Fibroblast of villous mesenchyme (primary cell): ENCODE measurements around the gene PHEX. TPM values are rescaled to one million over a fixed set of nuclear protein-coding genes. Genes with fewer than 3 reads are reported as not detected.
A peak's percentile ranks its signal among the peaks of the same experiment; 100 is the strongest.

Source experiments
- DNase-seq: peaks from one replicate; pipeline ENCODE4 v3.0.0-alpha.2; 2010; ENCODE audit warnings: low read depth
- H3K4me3 ChIP-seq: 2 replicates; pipeline ENCODE4 v1.5.1; 2011; ENCODE audit warnings: low read depth, mild to moderate bottlenecking, low read length
- CTCF ChIP-seq: IDR thresholded peaks from 2 replicates; pipeline ENCODE4 v1.5.1; 2012; ENCODE audit warnings: low read depth, mild to moderate bottlenecking, low read length; ENCODE audit not compliant: insufficient read depth
- total RNA-seq: library from RNA; depleted of rRNA; stranded (reverse); fragments of >200 nt; gene quantifications from 2 replicates; pipeline ENCODE4 v1.2.3, GENCODE V29; 2012

Gene PHEX
- total RNA-seq, 1 donor = 0.43 TPM

GRCh38 chrX:22150371-22150770 is 118.2 kb downstream of the PHEX start:
- no peak for DNase-seq
- TF ChIP-seq CTCF = no peak
- H3K4me3 ChIP-seq = no peak overlapping the region

DNA sequence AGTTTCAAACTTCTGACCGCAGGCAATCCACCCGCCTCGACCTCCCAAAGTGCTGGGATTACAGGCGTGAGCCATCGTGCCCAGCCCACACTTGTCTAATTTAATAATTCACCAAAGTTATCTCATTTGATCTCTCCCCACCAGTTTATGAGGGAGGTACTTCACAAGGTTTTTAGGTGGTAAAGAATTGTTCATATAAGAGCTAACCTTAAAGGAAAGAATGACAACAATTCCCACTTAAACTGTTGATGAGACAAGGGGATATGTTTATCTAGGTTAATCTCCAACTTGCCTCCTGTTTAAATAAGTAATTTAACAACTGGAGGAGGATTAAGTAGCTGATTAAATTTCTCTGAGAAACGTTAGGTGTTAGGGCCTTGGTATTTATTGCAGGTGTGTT is 123.0 kb downstream of the PHEX start:
- no peak for TF ChIP-seq CTCF
- DNase-seq = no peak
- no peak overlapping the region for H3K4me3 ChIP-seq

- peak; percentile 3 for DNase-seq
- no peak for TF ChIP-seq CTCF
- H3K4me3 ChIP-seq = no peak overlapping the region
Observed at GRCh38 chrX:22159071-22159470, 126.9 kb downstream of the PHEX start.

- DNase-seq = no peak
- TF ChIP-seq CTCF = no peak
- no peak overlapping the region for H3K4me3 ChIP-seq
Observed at GRCh38 chrX:22163326-22163725, 131.2 kb downstream of the PHEX start.

- peak; percentile 1 for DNase-seq
- no peak for TF ChIP-seq CTCF
- no peak overlapping the region for H3K4me3 ChIP-seq
Observed at GRCh38 chrX:22164770-22165388, 132.8 kb downstream of the PHEX start.

GRCh38 chrX:22165732-22166457 is 133.8 kb downstream of the PHEX start:
- DNase-seq = peak; percentile 13
- H3K4me3 ChIP-seq = no peak overlapping the region
- no peak for TF ChIP-seq CTCF
